ENCODE results near the gene C2CD2. TPM values are rescaled to one million over a fixed set of nuclear protein-coding genes. Genes with fewer than 3 reads are reported as not detected.

The C2CD2 gene
- total and polyA plus RNA-seq, 10 of the 15 experiments (the other 5 are each of a cell fraction or from before 2014, with no cell fraction given), result 2.2 to 30.9 (median 9.9) TPM

DNA sequence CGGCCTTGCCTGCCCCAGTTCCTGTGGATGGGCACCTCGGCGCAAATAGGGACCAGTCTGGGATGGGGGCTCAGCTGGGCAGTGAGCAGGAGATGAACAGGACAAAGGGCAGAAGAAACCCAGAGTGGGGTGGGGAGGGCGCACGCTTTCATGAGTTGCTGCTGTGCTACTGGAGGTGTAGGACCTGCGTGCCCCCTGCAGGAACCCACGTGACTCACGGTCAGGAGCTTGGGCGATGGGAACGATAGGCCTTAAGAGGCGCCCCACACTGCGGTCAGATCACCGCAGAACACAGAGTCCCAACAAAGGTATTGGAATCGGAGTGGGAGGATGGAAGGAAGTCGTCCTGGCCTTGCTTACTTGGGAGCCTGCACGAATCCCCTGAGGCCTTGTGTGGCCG lies 91.8 kb downstream of the C2CD2 start:
- POLR2A ChIA-PET, result no interaction called here
- RAD21 ChIA-PET (ENCODE audit: unreplicated experiment), result interaction anchor here (0.5 to 3.3 kb wide), 7 partner anchors 16 to 371 kb away, joined by 3 to 14 read pairs (median 3); partner anchors contain the start of gene RIPK4
- CTCF ChIA-PET, result interaction anchor here (0.8 to 3.1 kb wide), 8 partner anchors 10 to 579 kb away, joined by 4 to 23 read pairs (median 6); partner anchors contain the start of gene PRDM15
- Histone ChIP-seq H3K27ac (ENCODE audit: control insufficient read depth, insufficient read depth) (peak overlapping the region; percentile 91), H3K4me1 (ENCODE audit: control insufficient read depth, insufficient read depth, low read length) (peaks cover 51% of the 10 kb centered on the region), H3K9me3 (replicated peaks; ENCODE audit: control insufficient read depth, insufficient read depth, low read length) (no peaks in the 10 kb centered on the region), H3K4me3 (peak overlapping the region; percentile 58), H3K36me3 (ENCODE audit: control insufficient read depth in 2 of 2, insufficient read depth in 2 of 2, low read length in 1 of 2) (peaks cover 11 to 15% of the 10 kb centered on the region in 2 experiments), H4K20me1 (ENCODE audit: control insufficient read depth, insufficient read depth) (no peaks in the 10 kb centered on the region), H3K9ac (ENCODE audit: control insufficient read depth, insufficient read depth, low read length) (peak overlapping the region; percentile 79), H3K4me2 (ENCODE audit: control insufficient read depth, insufficient read depth) (peak overlapping the region; percentile 73), H3K79me2 (ENCODE audit: control insufficient read depth, insufficient read depth, low read length) (peaks cover 45% of the 10 kb centered on the region), H3K27me3 (replicated peaks in 1 of 2; ENCODE audit: control insufficient read depth in 2 of 2, insufficient read depth in 2 of 2, low read length in 1 of 2) (no peaks in the 10 kb centered on the region), H2AFZ (ENCODE audit: control insufficient read depth, low read depth, low read length) (no peak overlapping the region; the same call in 1 of the 2 replicates)
- SMC1A ChIA-PET (ENCODE audit: uncharacterized antibody, unreplicated experiment), result interaction anchor here (0.9 to 3.0 kb wide), 3 partner anchors 10 to 255 kb away, joined by 3 to 18 read pairs (median 4); no protein-coding TSS in a partner anchor
- no TSS peak for BruUV-seq (replicated peaks)
- FAIRE-seq, result no peak
- intact Hi-C loops (cut with micrococcal nuclease; ENCODE audit: unreplicated experiment), result loop anchor here (5.0 to 10.0 kb wide), 3 partner anchors 45 to 497 kb away; partner anchors contain the start of gene MX2
- ATAC-seq, result peak; percentile 49
- in situ Hi-C loops (cut with MboI), result no loop called here
- WGBS (ENCODE audit: insufficient coverage, insufficient replicate concordance, low lambda C conversion rate, missing lambda C conversion rate), result 21% methylated on average over 17 of the region's 17 CpGs
- DNase-seq (ENCODE audit: low read depth, low spot score), result no peak
- TF ChIP-seq NFYB (IDR thresholded peaks at IDR 0.05; ENCODE audit: insufficient read depth, low read depth, low read length), result no peak
- peak; percentile 47; the same call in 1 of the 2 replicates for TF ChIP-seq RAD21 (IDR thresholded peaks at IDR 0.05; ENCODE audit: insufficient read depth, low read depth, low read length)
- no peak for TF ChIP-seq SP1 (IDR thresholded peaks at IDR 0.05; ENCODE audit: low read depth, low read length)
- no peak for TF ChIP-seq DPF2 (IDR thresholded peaks at IDR 0.05)
- no peak for TF ChIP-seq ZZZ3 (IDR thresholded peaks at IDR 0.05; ENCODE audit: control insufficient read depth, insufficient read length, low read depth)
- peak; percentile 43 to 60 (median 49); a peak in 5 of 6 replicates for TF ChIP-seq CTCF (IDR thresholded peaks at IDR 0.05 in 2 of 3, conservative IDR thresholded peaks at IDR 0.05 in 1 of 3; ENCODE audit: control insufficient read depth in 2 of 3, extremely low read depth in 1 of 3, insufficient read depth in 1 of 3, low read depth in 3 of 3, low read length in 3 of 3)
- peak; percentile 75; the same call in 1 of the 2 replicates for TF ChIP-seq HDGF (IDR thresholded peaks at IDR 0.05)
- no peak for TF ChIP-seq MTA3 (IDR thresholded peaks at IDR 0.05; ENCODE audit: borderline replicate concordance, low read length)
- TF ChIP-seq, protein P1, sequence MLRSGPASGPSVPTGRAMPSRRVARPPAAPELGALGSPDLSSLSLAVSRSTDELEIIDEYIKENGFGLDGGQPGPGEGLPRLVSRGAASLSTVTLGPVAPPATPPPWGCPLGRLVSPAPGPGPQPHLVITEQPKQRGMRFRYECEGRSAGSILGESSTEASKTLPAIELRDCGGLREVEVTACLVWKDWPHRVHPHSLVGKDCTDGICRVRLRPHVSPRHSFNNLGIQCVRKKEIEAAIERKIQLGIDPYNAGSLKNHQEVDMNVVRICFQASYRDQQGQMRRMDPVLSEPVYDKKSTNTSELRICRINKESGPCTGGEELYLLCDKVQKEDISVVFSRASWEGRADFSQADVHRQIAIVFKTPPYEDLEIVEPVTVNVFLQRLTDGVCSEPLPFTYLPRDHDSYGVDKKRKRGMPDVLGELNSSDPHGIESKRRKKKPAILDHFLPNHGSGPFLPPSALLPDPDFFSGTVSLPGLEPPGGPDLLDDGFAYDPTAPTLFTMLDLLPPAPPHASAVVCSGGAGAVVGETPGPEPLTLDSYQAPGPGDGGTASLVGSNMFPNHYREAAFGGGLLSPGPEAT (IDR thresholded peaks at IDR 0.05; ENCODE audit: low read depth), result no peak
- TF ChIP-seq, protein P2, sequence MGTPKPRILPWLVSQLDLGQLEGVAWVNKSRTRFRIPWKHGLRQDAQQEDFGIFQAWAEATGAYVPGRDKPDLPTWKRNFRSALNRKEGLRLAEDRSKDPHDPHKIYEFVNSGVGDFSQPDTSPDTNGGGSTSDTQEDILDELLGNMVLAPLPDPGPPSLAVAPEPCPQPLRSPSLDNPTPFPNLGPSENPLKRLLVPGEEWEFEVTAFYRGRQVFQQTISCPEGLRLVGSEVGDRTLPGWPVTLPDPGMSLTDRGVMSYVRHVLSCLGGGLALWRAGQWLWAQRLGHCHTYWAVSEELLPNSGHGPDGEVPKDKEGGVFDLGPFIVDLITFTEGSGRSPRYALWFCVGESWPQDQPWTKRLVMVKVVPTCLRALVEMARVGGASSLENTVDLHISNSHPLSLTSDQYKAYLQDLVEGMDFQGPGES (IDR thresholded peaks at IDR 0.05), result no peak
- TF ChIP-seq CEBPB (IDR thresholded peaks at IDR 0.05; ENCODE audit: borderline replicate concordance in 1 of 2, low read depth in 2 of 2, low read length in 2 of 2), result no peak
- TF ChIP-seq KDM1A (IDR thresholded peaks at IDR 0.05; ENCODE audit: borderline replicate concordance), result no peak
- no peak for TF ChIP-seq JUND (IDR thresholded peaks at IDR 0.05; ENCODE audit: low read depth, low read length)
- no peak for TF ChIP-seq MYC (IDR thresholded peaks at IDR 0.05; ENCODE audit: insufficient read depth, insufficient read length, insufficient replicate concordance, low read length, severe bottlenecking)
- TF ChIP-seq IKZF1 (conservative IDR thresholded peaks at IDR 0.05), result peak; percentile 16; the same call in 1 of the 2 replicates
- TF ChIP-seq CHD4 (IDR thresholded peaks at IDR 0.05), result no peak
- peak; percentile 74 for TF ChIP-seq RAD51 (IDR thresholded peaks at IDR 0.05)
- TF ChIP-seq NBN (IDR thresholded peaks at IDR 0.05), result 0 out of 2 replicates have a peak, but pooled peaks have one; percentile 9
- TF ChIP-seq RFX5 (IDR thresholded peaks at IDR 0.05; ENCODE audit: low read depth, low read length), result no peak
- TF ChIP-seq BHLHE40 (IDR thresholded peaks at IDR 0.05; ENCODE audit: borderline replicate concordance in 1 of 2, low read depth in 2 of 2, low read length in 1 of 2), result peak; percentile 12 to 66; a peak in 1 of 4 replicates
- TF ChIP-seq RUNX3 (IDR thresholded peaks at IDR 0.05; ENCODE audit: low read length), result peak; percentile 67

All from GM12878 (cell line).